Raji (cell line): ENCODE data around the gene F7.

Experiments
- POLR2A ChIP-seq: IDR thresholded peaks from 2 replicates; pipeline ENCODE4 v1.6.1; 2011; ENCODE audit warnings: low read depth, low read length, control low read depth; ENCODE audit not compliant: insufficient read depth

The F7 gene

GRCh38 chr13:113080361-113080831 is 25.2 kb upstream of the F7 start:
- TF ChIP-seq POLR2A, result no peak

DNA sequence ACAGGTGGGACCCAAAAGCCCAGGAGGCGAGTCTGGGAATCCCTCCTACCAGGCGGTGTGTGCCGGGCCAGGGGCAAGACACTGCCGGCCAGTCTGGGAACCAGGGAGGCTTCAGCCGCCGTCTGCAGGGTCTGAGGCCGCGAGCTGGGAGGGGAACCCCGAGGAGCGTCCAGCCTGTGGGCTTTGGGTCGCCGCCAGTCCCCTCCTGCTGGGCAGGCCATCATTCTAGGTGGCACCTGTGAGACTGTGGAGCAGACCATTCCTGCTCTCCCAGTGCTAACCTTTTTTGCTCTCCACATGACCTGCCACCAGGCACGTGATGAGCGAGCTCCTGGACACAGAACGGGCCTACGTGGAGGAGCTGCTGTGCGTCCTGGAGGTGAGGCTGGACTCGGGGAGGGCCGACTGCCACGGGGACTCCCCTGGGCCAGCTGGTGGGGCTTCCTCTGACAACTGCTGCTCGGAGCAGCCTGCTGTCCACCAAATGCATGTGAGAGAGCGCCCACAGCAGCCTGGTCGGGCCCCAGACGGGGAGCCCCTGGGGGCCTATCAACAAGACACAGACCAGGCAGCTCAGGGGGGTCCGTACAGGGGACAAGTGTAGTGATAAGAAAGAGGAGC is 24.6 kb upstream of the F7 start:
- no peak for TF ChIP-seq POLR2A

DNA sequence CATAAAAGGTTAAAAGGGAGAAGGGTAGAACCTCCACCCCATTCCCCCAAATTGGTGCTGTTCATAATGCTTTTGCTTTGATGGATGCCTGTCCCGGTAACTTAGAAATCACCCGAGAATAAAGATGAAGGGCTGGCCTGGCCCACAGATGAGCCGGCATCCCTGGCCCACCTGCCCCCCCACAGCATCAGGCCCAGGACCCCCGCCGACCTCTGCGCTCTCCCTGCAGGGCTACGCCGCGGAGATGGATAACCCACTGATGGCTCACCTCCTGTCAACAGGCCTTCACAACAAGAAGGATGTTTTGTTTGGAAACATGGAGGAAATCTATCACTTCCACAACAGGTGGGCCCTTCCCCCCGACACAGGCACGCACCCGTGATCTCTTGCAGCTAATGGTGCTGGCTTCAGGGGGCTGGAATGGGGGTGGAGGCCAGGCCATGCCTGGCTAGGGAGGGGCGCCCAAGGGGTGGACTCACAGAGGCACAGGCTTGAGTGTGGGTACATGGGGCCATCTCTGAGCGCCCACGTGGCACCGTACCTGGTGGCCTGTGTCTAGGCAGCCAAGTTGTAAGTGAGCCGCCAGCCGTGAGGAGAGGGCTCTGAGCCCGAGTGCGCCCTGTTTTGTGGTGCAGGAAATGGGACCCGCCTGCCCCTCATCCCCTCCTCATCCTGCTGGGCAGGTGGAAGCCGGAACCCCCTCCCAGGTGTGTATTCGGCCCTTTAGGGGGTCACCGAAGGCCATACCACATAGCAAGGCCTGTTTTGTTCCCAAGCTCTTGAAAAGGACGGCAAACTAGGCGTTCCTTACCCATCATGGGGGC is 23.2 kb upstream of the F7 start:
- TF ChIP-seq POLR2A, result no peak

- no peak for TF ChIP-seq POLR2A
Measured at GRCh38 chr13:113083022-113083373, 22.6 kb upstream of the F7 start.

- TF ChIP-seq POLR2A, result no peak
Measured at GRCh38 chr13:113083402-113084061, 22.1 kb upstream of the F7 start.

DNA sequence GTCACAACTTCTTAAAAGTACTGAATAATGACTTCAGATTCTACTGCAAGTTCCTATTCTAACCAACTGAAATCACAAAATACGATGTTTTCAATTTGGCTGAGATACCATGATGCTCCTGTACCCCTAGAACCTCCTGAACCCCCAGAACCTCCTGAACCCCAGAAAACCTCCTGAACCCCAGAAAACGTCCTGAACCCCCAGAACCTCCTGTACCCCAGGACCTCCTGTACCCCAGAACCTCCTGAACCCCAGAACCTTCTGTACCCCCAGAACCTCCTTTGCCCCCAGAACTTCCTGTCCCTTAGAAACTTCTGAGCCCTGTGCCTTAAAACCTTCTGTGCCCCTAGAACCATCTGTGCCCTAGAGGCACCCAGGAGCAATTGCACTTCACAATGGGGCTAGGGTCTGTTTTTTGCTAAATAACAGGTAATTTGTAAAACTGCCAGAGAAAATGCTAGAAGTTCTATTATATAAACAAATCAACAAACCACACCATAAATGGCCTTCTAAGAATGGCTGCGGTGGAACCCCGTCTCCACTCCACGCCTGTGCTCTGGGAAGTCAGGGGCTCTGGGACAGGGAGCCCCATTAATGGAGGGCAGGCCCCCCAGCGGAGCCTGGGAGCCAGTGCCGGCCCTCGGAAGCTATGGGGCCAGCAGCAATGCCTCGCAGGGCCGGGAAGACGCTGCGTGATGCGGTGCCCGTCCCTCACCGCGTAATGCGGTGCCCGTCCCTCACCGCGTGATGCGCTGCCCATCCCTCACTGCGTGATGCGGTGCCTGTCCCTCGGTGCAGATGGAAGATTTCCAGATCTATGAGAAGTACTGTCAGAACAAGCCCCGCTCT is 21.3 kb upstream of the F7 start:
- TF ChIP-seq POLR2A, result no peak

DNA sequence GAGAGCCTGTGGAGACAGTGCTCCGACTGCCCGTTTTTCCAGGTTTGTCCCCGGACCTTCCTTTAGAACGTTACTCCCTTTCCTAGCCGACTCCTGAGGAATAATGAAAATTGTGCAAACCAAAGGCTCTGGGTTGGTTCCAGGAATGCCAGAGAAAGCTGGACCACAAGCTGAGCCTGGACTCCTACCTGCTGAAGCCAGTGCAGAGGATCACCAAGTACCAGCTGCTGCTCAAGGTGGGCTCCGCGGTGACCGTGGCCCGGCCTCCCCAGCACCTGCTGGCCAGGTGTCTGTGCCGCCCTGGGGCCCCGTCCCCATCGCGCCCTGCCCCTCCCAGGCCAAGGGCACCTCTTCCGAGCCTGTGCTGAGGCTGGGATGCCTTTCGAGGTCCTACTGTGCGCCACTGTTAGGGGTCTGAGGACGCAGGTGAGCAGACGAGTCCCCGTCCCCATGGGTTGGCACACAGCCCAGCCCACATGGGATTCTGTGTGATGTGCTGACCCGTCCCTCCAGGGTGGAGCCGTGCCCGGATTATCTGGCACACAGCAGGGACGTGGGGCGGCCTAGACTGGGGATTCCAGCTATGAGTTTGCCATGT is 20.5 kb upstream of the F7 start:
- no peak for TF ChIP-seq POLR2A

- TF ChIP-seq POLR2A, result no peak
Measured at GRCh38 chr13:113086031-113086750, 19.4 kb upstream of the F7 start.

DNA sequence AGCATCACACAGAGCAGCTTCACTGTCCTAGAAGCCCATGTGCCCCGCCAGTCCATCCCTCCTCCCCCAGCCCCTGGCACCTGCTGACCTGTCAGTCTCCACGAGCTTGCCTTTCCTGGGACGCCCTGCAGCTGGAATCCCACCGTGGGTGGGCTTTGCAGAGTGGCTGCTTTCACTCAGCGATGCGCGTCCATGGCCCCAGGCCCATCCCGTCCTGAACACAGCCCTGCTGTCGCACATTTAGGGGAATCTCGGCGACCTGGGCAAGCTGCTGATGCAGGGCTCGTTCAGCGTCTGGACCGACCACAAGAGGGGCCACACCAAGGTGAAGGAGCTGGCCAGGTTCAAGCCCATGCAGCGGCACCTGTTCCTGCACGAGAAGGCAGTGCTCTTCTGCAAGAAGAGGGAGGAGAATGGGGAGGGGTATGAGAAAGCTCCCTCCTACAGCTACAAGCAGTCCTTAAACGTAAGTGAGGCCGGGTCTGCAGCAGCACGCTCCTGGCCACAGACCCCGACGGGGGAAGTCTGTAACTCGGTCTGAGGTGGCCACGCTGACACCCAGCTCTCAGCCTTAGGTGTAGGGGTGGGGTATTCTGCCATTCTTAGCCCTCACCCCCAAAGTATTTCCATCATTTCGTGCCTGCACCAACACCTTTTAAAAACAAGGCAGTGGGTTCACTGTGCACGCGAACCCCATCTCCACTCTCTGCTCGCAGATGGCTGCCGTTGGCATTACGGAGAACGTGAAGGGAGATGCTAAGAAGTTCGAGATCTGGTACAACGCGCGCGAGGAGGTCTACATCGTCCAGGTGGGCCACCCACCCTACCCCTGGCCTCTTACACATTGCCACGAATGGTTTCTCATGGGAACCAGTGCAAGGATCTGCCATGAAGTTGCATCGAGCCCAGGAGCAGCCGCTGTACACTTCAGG is 18.3 kb upstream of the F7 start:
- no peak for TF ChIP-seq POLR2A

DNA sequence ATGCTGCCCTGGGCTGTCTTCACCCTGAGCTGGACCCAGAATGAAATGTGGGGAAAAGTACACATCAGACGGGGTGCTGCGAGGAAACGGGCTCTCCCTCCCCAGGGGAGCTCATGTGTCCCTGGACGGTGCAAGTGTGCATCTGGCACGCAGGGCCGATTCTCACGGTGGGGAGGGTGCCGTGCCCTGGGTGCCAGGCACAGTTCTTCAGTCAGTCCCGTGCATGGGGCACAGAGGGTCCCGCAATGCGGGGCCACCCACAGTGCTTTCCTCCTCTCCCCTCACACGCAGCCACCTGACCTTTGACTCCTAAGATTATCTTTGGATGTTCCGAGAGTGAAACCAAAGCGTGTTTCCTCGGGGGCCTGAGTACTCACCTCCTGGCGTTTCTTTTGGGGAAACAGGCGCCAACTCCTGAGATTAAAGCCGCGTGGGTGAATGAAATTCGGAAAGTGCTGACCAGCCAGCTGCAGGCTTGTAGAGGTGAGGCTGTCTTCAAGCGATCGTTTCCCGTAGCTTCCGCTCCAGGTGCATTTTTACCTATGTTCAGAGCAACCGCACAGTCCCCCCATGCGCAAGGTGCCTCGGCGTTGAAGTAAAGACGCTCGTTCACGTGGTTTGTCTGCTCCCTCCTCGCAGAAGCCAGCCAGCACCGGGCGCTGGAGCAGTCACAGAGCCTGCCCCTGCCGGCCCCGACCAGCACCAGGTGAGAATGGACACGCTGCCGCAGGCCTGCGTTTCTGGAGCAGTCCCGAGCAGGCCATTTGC is 17.5 kb upstream of the F7 start:
- TF ChIP-seq POLR2A, result no peak

GRCh38 chr13:113088691-113089020 is 16.9 kb upstream of the F7 start:
- TF ChIP-seq POLR2A, result no peak

GRCh38 chr13:113089693-113090414 is 15.7 kb upstream of the F7 start:
- no peak for TF ChIP-seq POLR2A
